Measurements from ENCODE around the gene GBP4. TPM values are rescaled to one million over a fixed set of nuclear protein-coding genes. Genes with fewer than 3 reads are reported as not detected.

The GBP4 gene
- polyA plus RNA-seq, 1 of the 3 experiments (the other 2 are of a cell fraction): 0.02 TPM

GRCh38 chr1:89143484-89143883 lies 55.3 kb downstream of the GBP4 start:
- Histone ChIP-seq H3K27ac (ENCODE audit: low read depth in 2 of 2, low read length in 1 of 2) (no peak overlapping the region), H3K36me3 (replicated peaks in 1 of 2; ENCODE audit: control insufficient read depth in 1 of 2, insufficient read depth in 2 of 2, low read length in 1 of 2) (no peaks in the 10 kb centered on the region), H4K20me1 (ENCODE audit: insufficient read depth) (no peaks in the 10 kb centered on the region), H3K4me1 (ENCODE audit: control insufficient read depth in 1 of 2, insufficient read depth in 2 of 2, low read depth in 1 of 2, low read length in 1 of 2) (no peaks in the 10 kb centered on the region), H3K27me3 (ENCODE audit: insufficient read depth) (no peaks in the 10 kb centered on the region), H3K9me3 (no peaks in the 10 kb centered on the region), H3F3A (replicated peaks; ENCODE audit: insufficient read depth) (no peaks in the 10 kb centered on the region), H3K9ac (no peak overlapping the region), H2AFZ (ENCODE audit: low read depth) (no peak overlapping the region), H3K4me3 (ENCODE audit: low read depth in 2 of 2, low read length in 1 of 2) (no peak overlapping the region), H3K4me2 (no peak overlapping the region), H3K79me2 (ENCODE audit: insufficient read depth) (no peaks in the 10 kb centered on the region), H3K9me2 (no peaks in the 10 kb centered on the region)
- WGBS (ENCODE audit: low lambda C conversion rate): 45% methylated on average over 2 of the region's 2 CpGs
- DNase-seq: no peak
- ChIA-PET CTCF (no interaction called here), POLR2A (no interaction called here)
- TF ChIP-seq FOSL2 (IDR thresholded peaks at IDR 0.05; ENCODE audit: borderline replicate concordance, low read depth) (no peak), CTCF (IDR thresholded peaks at IDR 0.05) (no peak), NRF1 (IDR thresholded peaks at IDR 0.05; ENCODE audit: low read depth, low read length) (no peak), RFX5 (IDR thresholded peaks at IDR 0.05; ENCODE audit: low read length) (no peak), IRF3 (IDR thresholded peaks at IDR 0.05; ENCODE audit: low read depth, low read length) (no peak), CHD2 (IDR thresholded peaks at IDR 0.05; ENCODE audit: low read length, partially characterized antibody) (no peak), TAF1 (IDR thresholded peaks at IDR 0.05; ENCODE audit: borderline replicate concordance, low read depth, low read length) (no peak), GATA2 (CRISPR knock-in tag; IDR thresholded peaks at IDR 0.05) (no peak), TEAD4 (IDR thresholded peaks at IDR 0.05; ENCODE audit: borderline replicate concordance, insufficient read depth) (no peak), TCF12 (IDR thresholded peaks at IDR 0.05) (no peak), SIN3A (IDR thresholded peaks at IDR 0.05; ENCODE audit: borderline replicate concordance, low read depth, low read length) (no peak), FOXJ3 (CRISPR knock-in tag; IDR thresholded peaks at IDR 0.05) (no peak), ELF1 (IDR thresholded peaks at IDR 0.05) (no peak), NFIC (IDR thresholded peaks at IDR 0.05; ENCODE audit: borderline replicate concordance) (no peak), ZBTB33 (IDR thresholded peaks at IDR 0.05; ENCODE audit: borderline replicate concordance, low read depth) (no peak), MAX (IDR thresholded peaks at IDR 0.05; ENCODE audit: low read depth) (no peak), RXRA (IDR thresholded peaks at IDR 0.05; ENCODE audit: borderline replicate concordance, low read depth) (no peak), USF1 (IDR thresholded peaks at IDR 0.05; ENCODE audit: borderline replicate concordance, low read depth) (no peak)
- TF ChIP-seq, protein P1, sequence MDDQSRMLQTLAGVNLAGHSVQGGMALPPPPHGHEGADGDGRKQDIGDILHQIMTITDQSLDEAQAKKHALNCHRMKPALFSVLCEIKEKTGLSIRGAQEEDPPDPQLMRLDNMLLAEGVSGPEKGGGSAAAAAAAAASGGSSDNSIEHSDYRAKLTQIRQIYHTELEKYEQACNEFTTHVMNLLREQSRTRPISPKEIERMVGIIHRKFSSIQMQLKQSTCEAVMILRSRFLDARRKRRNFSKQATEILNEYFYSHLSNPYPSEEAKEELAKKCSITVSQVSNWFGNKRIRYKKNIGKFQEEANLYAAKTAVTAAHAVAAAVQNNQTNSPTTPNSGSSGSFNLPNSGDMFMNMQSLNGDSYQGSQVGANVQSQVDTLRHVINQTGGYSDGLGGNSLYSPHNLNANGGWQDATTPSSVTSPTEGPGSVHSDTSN (IDR thresholded peaks at IDR 0.05): no peak
- TF ChIP-seq, protein P2, sequence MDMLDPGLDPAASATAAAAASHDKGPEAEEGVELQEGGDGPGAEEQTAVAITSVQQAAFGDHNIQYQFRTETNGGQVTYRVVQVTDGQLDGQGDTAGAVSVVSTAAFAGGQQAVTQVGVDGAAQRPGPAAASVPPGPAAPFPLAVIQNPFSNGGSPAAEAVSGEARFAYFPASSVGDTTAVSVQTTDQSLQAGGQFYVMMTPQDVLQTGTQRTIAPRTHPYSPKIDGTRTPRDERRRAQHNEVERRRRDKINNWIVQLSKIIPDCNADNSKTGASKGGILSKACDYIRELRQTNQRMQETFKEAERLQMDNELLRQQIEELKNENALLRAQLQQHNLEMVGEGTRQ (IDR thresholded peaks at IDR 0.05; ENCODE audit: borderline replicate concordance, low read depth, low read length): no peak
